Duodenal mucosa (tissue), 2 donors: ENCODE data around the gene TSC22D4.
A peak's percentile ranks its signal among the peaks of the same experiment; 100 is the strongest.

Experiments
- H3K27ac ChIP-seq: one replicate; pipeline ENCODE4 v1.7.0; 2013; ENCODE audit warnings: low read depth, low read length
- H3K27me3 ChIP-seq, 2 donors: one replicate each; pipeline ENCODE4 v1.7.0; 2013; ENCODE audit warnings: low read length in 2 of 2, control low read depth in 1 of 2; ENCODE audit not compliant: insufficient read depth in 2 of 2, control insufficient read depth in 1 of 2
- H3K36me3 ChIP-seq, 2 donors: one replicate each; pipeline ENCODE4 v1.7.0; 2013; ENCODE audit warnings: low read length in 2 of 2, control low read depth in 1 of 2; ENCODE audit not compliant: insufficient read depth in 2 of 2, control insufficient read depth in 1 of 2
- H3K4me1 ChIP-seq, 2 donors: one replicate each; pipeline ENCODE4 v1.7.0; 2013; ENCODE audit warnings: low read length in 2 of 2, control low read depth in 1 of 2; ENCODE audit not compliant: insufficient read depth in 2 of 2, control insufficient read depth in 1 of 2
- H3K4me3 ChIP-seq, 2 donors: one replicate each; pipeline ENCODE4 v1.7.0; 2013; ENCODE audit warnings: low read length in 2 of 2, low read depth in 1 of 2
- H3K9ac ChIP-seq, 2 donors: one replicate each; pipeline ENCODE4 v1.7.0; 2013; ENCODE audit warnings: low read length in 2 of 2, low read depth in 1 of 2
- H3K9me3 ChIP-seq, 2 donors: one replicate each; pipeline ENCODE4 v1.7.0; 2013; ENCODE audit warnings: low read length in 2 of 2, control low read depth in 1 of 2; ENCODE audit not compliant: control insufficient read depth in 1 of 2

The TSC22D4 gene

DNA sequence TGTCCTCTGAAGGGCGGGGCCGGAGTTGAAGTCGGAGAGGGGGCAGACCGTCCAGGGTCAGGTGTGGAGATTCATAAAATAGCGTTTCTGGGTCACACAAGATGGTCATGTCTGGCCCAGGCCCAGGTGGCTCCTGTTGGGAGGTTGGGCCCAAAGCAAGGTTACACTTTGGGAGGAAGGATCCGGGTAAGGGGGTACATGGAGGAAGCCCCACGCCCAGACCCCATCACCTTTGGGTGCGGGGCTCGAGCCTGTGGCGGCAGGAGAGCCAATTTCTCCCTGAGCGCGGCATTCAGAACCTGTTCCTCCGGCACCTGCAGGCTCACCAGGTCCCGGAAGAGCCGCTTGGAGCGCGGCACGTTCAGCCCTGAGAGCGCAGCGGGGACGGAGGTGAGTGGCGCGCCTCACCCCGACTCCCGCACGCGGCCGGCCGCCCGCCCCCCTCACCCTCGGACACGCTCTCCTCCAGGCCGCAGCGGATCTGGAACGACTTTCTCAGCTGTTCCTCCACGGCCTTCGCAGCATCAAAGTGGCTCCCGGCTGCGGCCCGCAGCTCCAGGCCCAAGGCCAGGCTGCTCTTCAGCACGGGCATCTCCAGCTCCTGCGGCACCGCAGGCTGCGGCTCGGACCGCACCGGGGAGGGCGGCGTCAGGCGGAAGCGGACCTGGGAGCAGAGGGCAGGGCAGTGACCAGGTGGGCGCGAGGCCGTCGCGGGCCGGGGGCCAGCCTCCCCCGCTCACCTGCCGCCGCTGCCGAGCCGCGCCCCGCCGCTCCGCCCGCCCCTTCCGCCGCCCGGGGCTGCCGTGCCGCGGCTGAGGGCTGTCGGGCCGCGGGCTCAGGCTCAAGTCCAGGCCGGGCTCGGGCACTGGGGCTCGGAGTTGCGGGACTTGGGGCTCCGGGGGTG is 43.4 kb downstream of the TSC22D4 start:
- Histone ChIP-seq H3K9me3 (no peaks in the 10 kb centered on the region), H3K27me3 (no peaks in the 10 kb centered on the region), H3K4me3 (peak overlapping the region; percentile 87 to 92), H3K27ac (peak overlapping the region; percentile 97), H3K36me3 (peaks cover 16 to 31% of the 10 kb centered on the region in 2 donors), H3K4me1 (peaks cover 31 to 36% of the 10 kb centered on the region in 2 donors), H3K9ac (peak overlapping the region; percentile 83 to 96)

DNA sequence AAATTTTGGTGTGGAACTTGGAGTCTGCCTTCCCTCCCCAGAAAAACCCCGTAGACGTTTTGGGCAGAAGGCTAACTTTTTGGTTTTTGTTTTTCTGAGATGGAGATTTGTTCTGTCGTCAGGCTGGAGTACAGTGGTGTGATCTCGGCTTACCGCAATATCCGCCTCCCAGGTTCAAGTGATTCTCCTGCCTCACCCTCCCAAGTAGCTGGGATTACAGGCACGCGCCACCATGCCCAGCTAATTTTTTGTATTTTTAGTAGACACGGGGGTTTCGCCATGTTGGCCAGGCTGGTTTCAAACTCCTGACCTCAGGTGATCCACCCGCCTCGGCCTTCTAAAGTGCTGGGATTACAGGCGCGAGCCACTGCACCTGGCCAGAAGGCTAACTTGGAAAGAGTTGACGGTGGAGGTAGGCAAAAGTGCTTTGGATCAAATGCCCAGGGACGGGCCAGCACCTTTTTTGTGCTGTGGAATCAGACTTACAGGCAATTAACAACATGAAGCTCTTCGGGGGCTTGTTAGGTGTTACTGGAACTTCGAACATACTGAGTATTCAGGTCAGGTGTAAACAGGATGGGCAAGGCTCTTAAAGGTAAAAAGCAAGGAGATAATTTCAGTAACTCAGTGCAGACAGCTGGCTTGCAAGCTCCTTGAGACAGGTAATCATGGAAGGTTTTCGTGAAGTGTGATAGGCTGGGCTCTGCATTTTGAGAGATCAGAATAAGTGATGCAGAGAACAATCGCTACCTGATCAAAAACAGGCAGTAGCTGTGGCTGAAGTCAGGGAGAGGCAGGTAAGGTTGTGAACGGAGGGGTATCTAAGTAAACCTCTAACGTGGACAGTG is 44.5 kb downstream of the TSC22D4 start:
- H3K4me3 ChIP-seq: peak overlapping the region; percentile 87 to 92
- no peaks in the 10 kb centered on the region for H3K9me3 ChIP-seq
- no peaks in the 10 kb centered on the region for H3K27me3 ChIP-seq
- H3K27ac ChIP-seq: no peak overlapping the region
- peaks cover 35 to 39% of the 10 kb centered on the region in 2 donors for H3K4me1 ChIP-seq
- H3K9ac ChIP-seq: peak overlapping the region; percentile 83 to 96
- H3K36me3 ChIP-seq: peaks cover 16 to 31% of the 10 kb centered on the region in 2 donors

DNA sequence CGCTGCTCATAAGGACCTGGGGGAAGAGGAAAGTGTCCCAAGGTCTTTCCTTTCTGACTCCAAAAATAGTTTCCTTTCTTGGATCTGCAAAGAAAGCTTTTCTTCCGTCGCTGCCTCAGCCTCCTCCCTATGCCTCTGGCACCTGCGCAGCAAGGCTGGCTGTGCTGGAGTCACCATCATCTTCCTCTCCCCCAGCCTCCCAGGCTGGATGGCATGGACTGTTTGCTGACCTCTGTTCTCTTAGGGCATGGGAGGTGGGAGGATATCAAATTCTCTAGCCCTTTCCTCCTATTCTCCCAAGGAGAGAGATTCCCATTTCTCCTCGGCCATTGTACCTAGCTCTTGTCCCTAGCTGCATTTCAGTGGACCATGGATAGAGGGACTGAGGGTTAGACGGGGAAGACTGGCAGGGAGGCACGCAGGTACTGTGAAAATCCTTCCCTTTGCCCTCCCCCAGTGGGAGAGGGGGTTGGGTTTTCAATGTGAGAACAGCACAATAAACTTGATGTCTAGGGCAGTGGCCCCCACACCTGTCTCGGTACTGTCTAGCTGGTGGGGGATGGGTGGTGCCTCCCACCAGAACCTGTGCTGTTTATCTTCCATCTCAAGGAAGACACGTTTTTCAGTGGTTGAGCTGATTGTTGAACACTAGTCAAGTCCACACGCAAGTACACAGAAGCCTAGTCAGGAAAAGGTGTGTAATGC is 45.3 kb downstream of the TSC22D4 start:
- Histone ChIP-seq H3K4me3 (no peak overlapping the region), H3K9ac (no peak overlapping the region), H3K27me3 (no peaks in the 10 kb centered on the region), H3K36me3 (peaks cover 16 to 31% of the 10 kb centered on the region in 2 donors), H3K4me1 (peaks cover 35 to 39% of the 10 kb centered on the region in 2 donors), H3K27ac (no peak overlapping the region), H3K9me3 (no peaks in the 10 kb centered on the region)

DNA sequence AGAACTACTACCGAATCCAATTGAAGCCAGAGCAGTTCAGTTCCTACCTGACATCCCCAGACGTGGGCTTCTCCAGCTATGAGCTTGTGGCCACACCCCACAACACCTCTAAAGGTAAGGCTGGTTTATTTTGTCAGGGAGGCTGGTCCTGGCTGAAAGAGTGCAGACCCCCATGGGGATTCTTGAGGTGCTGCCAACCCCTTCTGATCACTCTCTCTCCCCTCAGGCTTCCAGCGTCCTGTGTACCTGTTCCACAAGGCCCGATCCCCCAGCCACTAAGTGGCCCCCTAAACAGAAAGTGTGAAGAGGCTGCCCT is 45.8 kb downstream of the TSC22D4 start:
- peaks cover 16 to 31% of the 10 kb centered on the region in 2 donors for H3K36me3 ChIP-seq
- H3K4me1 ChIP-seq: peaks cover 35 to 39% of the 10 kb centered on the region in 2 donors
- no peaks in the 10 kb centered on the region for H3K9me3 ChIP-seq
- no peak overlapping the region for H3K4me3 ChIP-seq
- no peak overlapping the region for H3K9ac ChIP-seq
- H3K27ac ChIP-seq: no peak overlapping the region
- H3K27me3 ChIP-seq: no peaks in the 10 kb centered on the region

DNA sequence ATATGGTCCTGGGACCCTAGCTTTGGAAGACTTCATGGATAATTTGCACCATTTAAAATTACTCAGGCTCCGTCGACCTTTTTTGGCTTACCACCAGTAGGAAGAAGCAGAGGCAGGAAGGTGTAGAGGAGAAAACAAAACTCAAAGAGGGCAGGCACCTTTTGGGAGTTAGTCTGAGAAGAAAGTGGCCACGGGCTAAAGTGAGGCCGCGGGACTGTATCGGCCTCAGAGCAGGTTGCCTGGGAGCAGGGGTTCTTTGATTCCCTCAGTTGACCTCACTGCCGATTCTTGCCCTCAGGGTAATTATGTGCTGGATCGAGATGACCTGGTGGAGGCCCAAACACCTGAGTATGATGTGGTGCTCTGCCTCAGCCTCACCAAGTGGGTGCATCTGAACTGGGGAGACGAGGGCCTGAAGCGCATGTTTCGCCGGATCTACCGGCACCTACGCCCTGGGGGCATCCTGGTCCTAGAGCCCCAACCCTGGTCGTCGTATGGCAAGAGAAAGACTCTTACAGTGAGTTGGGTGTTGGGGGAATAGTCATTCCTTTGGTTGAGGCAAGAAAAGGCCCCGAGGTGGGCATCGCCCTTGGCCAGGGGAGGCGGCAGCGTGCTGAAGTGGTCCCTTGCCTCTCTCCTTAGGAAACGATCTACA is 46.3 kb downstream of the TSC22D4 start:
- no peak overlapping the region for H3K9ac ChIP-seq
- no peaks in the 10 kb centered on the region for H3K9me3 ChIP-seq
- no peaks in the 10 kb centered on the region for H3K27me3 ChIP-seq
- no peak overlapping the region for H3K27ac ChIP-seq
- peaks cover 35 to 42% of the 10 kb centered on the region in 2 donors for H3K4me1 ChIP-seq
- H3K4me3 ChIP-seq: no peak overlapping the region
- peaks cover 16 to 31% of the 10 kb centered on the region in 2 donors for H3K36me3 ChIP-seq

DNA sequence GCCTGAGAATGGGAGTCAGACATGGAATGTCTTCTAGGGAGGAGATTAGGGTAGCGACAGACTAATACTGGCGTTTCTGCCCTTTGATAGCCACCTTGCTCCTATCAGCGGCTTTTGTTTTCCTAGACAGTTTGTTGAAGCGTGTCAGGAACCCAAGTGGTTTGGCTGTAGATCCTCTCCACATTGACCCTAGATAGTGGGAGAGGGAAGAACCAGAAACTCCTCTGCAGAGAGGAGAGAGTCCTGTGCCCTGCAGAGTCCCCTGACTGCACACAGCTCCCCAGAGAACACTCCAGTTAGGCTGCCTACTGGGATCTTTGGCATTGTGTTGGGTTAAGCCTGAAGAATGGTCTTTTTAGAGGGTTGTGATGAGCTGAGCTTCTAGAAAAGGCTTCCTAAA is 47.0 kb downstream of the TSC22D4 start:
- Histone ChIP-seq H3K4me3 (peak overlapping the region; percentile 34 to 79), H3K9ac (peak overlapping the region; percentile 20 to 95), H3K9me3 (no peaks in the 10 kb centered on the region), H3K36me3 (peaks cover 16 to 31% of the 10 kb centered on the region in 2 donors), H3K27ac (no peak overlapping the region), H3K4me1 (peaks cover 35 to 42% of the 10 kb centered on the region in 2 donors), H3K27me3 (no peaks in the 10 kb centered on the region)

DNA sequence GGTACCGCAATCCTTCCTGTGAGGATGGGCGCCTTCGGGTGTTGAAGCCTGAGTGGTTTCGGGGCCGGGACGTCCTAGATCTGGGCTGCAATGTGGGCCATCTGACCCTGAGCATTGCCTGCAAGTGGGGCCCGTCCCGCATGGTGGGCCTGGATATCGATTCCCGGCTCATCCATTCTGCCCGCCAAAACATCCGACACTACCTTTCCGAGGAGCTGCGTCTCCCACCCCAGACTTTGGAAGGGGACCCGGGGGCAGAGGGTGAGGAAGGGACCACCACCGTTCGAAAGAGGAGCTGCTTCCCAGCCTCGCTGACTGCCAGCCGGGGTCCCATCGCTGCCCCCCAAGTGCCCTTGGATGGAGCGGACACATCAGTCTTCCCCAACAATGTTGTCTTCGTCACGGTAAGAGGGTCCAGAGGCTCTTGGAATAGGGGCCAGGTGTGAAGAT is 47.7 kb downstream of the TSC22D4 start:
- Histone ChIP-seq H3K9ac (peak overlapping the region; percentile 82 to 95), H3K4me1 (peaks cover 35 to 42% of the 10 kb centered on the region in 2 donors)

DNA sequence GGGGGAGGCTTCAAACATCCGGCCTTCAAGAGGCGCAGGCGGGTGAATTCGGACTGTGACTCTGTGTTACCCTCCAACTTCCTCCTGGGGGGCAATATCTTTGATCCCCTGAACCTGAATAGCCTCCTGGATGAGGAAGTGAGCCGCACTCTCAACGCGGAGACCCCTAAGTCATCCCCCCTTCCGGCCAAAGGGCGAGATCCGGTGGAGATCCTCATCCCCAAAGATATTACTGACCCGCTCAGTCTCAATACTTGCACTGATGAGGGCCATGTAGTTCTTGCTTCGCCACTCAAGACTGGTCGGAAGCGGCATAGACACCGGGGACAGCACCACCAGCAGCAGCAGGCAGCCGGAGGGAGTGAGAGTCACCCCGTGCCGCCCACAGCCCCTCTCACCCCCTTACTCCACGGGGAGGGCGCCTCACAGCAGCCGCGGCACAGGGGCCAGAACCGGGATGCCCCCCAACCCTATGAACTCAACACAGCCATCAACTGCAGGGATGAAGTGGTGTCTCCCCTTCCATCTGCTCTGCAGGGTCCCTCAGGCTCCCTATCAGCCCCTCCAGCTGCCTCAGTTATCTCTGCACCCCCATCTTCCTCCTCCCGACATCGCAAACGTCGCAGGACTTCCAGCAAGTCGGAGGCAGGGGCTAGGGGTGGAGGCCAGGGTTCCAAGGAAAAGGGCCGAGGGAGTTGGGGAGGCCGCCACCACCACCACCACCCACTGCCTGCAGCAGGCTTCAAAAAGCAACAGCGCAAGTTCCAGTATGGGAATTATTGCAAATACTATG is 48.3 kb downstream of the TSC22D4 start:
- H3K36me3 ChIP-seq: peaks cover 16 to 31% of the 10 kb centered on the region in 2 donors
- peaks cover 35 to 42% of the 10 kb centered on the region in 2 donors for H3K4me1 ChIP-seq
- no peaks in the 10 kb centered on the region for H3K27me3 ChIP-seq
- H3K9ac ChIP-seq: peak overlapping the region; percentile 82 to 95
- peak overlapping the region; percentile 100 for H3K27ac ChIP-seq
- H3K9me3 ChIP-seq: no peaks in the 10 kb centered on the region
- H3K4me3 ChIP-seq: peak overlapping the region; percentile 79 to 82

More for the DNA sequence above, 47.7 kb downstream of the TSC22D4 start:
- Histone ChIP-seq H3K27me3 (no peaks in the 10 kb centered on the region), H3K27ac (no peak overlapping the region), H3K36me3 (peaks cover 16 to 31% of the 10 kb centered on the region in 2 donors), H3K9me3 (no peaks in the 10 kb centered on the region), H3K4me3 (peak overlapping the region; percentile 79 to 82)
